HG03025 (cell line): ENCODE measurements around the gene MAP4K3.
A peak's percentile ranks its signal among the peaks of the same experiment; 100 is the strongest.

Experiments
- ATAC-seq: cut with Tn5 transposase; IDR thresholded peaks from one replicate; pipeline ENCODE4 v1.9.1; 2021; ENCODE audit warnings: mild to moderate bottlenecking, moderate library complexity; ENCODE audit not compliant: unreplicated experiment, low FRiP score

MAP4K3 gene

GRCh38 chr2:39447266-39448168 is 10.4 kb upstream of the MAP4K3 start:
- ATAC-seq = no peak

DNA sequence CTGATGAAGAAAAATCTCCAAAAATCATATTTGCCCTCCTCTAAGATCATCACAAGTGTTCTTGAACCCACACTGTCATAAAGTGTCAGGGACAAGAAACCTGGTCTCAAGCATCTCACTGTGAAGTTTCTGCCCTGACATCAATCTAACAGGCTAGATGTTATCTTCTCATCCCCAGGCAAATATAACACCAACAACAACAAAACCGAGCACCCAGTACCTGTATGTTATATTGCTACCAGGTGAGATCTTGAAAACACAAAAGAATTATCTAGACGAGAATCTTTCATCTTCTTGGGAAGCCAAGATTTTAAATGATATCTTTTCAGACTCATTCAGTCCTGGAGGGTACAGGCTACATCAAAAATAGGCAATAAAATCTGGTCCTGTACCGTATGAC is 8.8 kb upstream of the MAP4K3 start:
- no peak for ATAC-seq

DNA sequence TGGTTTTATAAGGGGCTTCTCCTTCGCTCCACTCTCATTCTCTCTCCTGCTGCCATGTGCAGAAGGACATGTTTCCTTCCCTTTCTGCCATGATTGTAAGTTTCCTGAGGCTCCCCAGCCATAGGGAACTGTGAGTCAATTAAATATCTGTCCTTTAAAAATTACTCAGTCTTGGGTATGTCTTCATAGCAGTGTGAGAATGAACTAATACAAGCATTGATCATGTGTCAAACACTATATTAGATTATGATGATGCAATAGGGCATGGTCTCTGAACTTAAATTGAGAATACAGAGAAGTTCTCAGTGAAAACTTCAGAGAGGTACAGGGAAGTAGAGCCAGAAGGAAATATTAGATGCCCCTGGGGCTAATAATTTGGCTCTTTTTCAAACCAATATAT is 5.9 kb upstream of the MAP4K3 start:
- no peak for ATAC-seq

GRCh38 chr2:39437522-39438296 is 624 bp upstream of the MAP4K3 start:
- peak; percentile 43 for ATAC-seq

DNA sequence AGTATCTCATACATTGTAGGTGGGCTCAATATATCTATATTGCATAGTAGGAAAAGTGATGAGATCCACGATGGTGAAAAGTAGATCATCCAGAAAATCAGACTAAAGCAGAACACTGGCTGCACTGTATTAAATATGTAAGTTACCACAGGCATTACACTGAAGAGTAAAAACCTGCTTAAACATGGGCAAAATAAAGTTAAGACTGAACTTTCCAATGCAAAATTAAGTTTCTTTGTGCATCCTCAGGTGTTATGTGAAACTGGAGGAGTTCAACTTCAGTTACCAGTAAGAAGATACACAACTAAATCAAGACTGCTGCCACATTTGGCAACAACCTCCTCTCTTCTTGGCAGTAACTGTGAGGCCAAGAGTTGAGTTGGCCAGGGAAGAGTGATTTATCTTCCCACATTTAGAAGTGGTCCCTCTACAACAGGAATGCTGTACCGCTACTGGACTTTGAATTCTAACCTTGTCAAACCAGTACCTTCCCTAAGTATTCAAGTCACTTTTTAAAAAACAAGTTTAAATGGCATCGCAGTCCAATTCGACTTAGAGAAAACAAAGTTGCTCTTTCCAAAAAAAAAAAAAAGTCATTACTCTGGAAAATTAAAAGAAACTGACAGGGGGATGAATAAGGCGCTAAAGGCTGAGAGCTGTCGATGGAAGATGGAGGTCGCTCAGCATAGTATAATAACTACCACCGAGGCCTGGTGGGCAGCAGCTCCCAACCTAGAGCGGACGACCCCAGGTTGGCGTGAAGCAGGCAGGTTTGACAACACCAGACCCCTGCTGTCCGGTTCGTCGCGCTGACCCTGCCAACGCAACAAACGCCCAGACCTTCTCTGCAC is 1.1 kb downstream of the MAP4K3 start:
- ATAC-seq = peak; percentile 6

DNA sequence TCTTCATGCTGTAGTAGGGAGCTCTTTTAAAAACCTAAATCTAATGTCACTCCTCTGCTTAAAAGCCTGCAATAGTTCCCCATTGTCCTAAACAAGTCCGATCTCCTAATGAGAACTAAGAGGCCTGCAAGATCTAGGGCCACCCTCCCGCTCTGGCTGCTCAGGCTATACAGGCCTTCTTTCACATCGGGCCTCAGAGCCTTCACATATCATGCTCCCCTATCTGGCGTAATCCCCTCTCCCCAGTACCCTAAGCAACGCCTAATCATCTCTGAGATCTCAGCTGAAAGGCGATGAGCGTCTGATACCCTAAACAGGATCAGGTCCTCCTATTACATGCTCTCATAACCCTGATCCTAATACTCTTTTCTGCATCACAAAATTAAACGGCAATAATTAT is 1.9 kb downstream of the MAP4K3 start:
- ATAC-seq = no peak

DNA sequence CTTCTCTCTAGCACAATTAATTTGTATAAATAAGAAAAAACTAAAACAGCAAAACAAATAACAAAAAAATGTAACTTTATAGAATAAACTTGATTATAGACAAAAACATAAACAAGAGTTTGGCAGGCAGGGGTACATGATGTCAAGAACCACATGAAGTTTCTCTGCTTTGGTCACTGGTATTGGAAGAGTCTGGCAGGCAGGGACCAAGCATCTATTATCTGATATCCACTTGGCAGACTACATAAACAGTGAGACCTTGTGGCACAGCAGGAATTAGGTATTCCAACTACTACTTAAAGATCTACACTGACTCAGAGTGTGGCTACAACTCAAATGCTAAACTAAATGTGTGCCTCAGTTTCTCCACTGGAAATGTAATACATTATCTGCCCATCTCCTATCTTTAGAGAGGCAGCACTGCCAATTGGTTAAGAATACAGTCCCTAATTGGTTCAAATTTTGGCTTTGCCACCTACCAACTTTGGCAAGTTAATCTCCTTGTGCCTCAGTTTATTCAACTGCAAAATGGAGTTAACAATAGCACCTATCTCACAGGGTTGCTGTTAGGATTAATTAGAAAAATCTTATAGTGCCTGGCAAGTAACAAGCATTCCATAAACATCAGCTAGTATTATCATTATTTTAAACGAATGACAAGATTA is 2.7 kb downstream of the MAP4K3 start:
- ATAC-seq = no peak

DNA sequence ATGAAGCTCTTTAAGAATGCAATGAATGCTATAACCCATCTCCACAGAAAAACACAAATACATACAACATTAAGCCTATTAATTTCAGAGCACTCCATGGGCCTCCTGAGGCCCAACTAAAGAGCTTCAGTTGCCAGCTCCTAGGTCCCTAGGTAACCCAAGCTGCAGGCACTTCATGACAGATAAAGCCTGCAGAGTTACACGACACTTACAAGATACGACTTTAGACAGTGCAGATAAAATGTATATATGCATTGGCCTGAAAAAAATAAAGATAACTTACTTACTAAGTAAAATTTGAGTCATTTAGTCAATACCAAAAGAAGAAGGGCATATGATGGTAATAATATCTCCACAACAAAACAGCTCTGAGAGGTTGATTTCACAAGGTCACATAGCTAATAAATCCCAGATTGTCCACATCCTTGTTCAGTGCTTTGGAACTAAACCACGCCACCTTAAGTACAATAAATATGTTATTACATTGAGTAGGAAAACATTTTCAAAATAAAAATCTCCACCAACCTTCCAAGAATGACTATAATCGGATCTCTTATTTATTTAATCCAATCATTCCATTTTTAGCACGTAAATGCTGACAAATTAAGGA is 3.4 kb downstream of the MAP4K3 start:
- no peak for ATAC-seq

DNA sequence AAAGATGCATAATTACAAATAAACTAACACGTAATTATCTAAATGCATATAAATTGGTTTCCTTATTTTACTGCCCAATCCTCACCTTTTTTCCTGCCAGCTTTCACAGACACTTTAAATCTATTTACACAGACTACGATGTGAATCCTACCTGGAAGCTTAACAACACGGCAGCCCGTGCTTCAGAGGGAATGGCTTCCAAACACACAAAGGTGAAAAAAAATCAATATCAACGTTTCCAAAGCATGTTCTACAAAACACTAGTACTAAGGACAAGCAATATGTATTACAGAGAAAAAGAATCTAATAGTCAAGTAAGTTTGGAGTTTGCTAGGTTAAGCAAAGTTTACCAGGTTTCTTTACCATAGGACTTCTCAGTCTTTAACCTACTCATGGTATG is 4.4 kb downstream of the MAP4K3 start:
- no peak for ATAC-seq

DNA sequence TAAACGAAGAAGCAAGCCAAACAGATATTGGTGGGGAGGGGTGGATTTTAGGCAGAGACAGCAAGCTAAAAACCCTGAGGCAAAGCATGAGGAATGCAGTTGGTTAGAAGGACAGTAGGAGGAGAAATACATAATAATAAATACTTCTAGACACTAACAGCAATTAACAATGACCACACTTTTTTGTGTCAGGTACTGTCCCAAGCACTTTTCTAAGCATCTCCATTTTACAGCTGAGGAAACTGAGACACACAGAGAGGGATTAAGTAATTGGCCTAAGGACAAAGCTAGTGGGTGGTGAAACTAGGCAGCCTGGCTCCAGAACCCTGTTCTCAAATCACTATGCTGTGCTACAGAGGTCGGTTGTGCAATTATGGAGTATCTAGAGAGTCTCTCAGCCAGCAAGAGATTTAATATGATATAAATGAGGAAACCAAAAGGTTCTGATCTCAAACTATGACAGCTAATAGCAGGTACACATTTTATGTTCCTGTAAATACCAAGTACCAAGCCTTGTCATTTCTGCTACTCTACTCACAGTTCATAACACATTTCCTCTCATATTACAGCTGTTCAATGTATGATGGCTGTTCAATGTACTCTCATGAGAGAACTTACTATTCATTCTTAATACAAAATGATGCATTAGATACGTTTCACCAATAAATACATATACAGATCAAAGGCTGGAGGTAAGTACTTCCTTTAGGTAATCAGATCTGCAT is 5.3 kb downstream of the MAP4K3 start:
- ATAC-seq = no peak

DNA sequence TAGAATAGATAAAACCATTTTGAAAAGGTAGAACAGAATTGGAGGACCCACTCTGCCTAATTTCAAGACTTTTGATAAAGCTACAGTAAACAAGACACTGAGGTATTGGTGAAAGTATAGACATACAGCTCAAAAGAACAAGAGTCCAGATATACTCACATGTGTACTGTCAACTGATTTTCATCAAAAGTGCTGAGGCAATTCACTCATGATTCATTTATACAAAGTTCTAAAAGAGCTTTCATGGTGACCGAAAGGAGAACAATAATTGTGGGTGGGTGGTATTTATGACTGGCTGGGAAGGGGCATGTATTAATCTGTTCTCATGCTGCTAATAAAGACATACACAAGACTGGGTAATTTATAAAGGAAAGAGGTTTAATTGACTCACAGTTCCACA is 7.3 kb downstream of the MAP4K3 start:
- no peak for ATAC-seq

DNA sequence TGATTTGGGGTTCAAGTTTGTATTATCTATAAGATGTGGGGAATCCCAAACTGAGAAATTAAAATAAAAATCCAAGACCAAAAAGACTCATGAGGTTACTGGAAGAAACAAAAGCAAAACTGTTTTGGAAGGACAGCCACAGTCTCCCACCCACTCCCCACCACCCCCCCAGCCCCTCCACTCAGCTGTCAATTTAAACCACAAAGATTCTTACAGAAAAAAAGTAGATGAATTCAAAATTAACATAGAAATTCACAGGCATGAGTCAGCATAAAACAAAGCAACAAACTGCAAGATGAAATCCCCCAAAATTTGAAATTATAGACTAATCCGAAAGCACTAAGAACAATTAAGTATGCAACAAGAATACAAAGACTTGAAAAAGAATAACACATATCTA is 12.1 kb downstream of the MAP4K3 start:
- ATAC-seq = no peak

DNA sequence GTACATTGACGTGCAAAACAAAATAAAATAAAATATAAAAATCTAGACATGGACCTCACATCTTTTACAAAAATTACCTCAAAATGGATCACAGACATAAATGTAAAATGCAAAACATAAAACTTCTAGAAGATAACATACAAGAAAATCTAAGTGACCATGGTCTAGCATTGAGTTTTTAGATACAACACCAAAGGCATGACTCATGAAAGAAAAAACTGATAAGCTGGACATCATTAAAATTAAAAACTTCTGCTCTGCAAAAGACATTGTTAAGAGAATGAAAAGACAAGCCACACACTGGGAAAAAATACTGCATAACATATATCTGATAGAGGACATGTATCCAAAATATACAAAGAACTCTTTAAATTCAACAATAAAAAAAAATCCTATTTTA is 14.4 kb downstream of the MAP4K3 start:
- ATAC-seq = no peak

DNA sequence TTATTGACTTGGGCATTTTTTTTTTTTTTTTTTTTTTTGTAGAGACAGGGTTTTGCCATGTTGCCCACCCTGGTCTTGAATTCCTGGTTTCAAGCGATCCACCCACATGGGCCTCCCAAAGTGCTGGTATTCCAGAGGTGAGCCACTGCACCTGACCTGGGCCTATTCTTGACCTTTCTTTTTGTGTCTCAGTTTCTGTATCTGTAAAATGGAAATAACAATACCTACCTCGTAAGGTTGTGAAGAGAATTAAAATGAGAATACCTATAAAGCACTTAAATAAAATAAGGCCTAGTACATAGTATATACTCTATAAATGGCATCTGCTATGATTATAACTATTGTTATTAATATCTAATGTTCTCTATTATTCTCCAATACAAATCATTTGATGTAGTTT is 15.7 kb downstream of the MAP4K3 start:
- no peak for ATAC-seq

GRCh38 chr2:39419282-39420223 is 17.5 kb downstream of the MAP4K3 start:
- ATAC-seq = no peak

GRCh38 chr2:39418491-39418890 is 18.6 kb downstream of the MAP4K3 start:
- ATAC-seq = no peak

DNA sequence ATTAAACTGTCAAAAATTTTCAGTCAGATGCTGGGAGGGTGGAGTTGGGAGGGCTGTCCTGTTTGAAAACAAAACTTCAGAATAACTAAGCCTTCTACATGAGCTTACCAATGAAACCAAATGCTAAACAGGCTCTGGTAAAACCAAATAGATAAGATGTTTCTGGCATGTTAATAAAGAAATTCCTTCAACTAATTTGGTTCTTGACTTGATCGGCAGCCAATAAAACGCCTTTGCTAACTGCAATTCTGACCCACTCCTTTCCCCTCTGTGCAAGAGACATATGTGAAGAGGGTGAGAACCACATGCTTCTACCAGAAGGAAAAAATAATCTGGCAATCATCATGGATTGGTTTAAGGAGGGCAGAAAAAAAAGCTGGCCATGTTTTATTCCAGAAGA is 20.9 kb downstream of the MAP4K3 start:
- no peak for ATAC-seq

DNA sequence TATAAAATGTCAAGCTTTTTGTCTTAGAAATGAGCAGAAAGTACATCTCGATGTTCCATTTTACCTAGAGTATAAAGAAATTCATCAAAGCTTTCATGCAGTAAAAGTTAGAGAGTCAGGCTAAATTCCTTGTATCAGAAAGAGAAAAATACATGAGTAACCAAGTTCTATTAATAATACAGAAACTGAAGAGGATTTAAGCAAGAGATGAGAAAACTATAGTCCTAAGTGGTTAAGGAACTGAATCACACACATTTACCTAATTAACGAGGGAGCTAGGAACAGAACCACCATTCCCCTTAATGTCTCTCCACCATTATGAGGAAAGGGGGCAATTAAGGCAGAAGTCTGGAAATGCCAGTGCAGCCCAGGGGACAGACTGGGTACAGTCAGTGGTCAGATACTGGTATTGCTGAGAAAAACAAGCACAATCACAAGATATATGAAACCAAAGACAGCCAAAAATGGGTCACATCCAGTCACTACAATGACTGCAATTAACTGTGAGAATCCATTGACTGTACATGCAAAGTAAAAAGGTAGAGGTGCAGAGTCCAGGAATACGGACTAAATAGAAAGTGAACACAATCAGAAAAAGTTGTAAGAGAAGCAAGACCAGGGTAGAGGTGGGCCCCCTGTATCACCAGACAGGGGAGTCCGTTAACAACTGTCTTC is 23.9 kb downstream of the MAP4K3 start:
- no peak for ATAC-seq
